Lower lobe of right lung (tissue), 2 donors: ENCODE results near the gene CKLF. TPM values are rescaled to one million over a fixed set of nuclear protein-coding genes. Genes with fewer than 3 reads are reported as not detected.

ENCODE experiments used
- ATAC-seq, 2 donors: fragments of 200-7000 bp; cut with Tn5 transposase; one replicate each; pipeline ENCODE4 v1.9.1; 2020 to 2022; ENCODE audit warnings: mild to moderate bottlenecking in 2 of 2, moderate library complexity in 2 of 2
- DNase-seq: peaks from one replicate; pipeline ENCODE4 v3.0.0-alpha.2; 2020
- H3K27ac ChIP-seq: fragments of 200-600 bp; one replicate; pipeline ENCODE4 v1.8.0; 2022
- H3K27me3 ChIP-seq: fragments of 200-600 bp; one replicate; pipeline ENCODE4 v1.8.0; 2022; ENCODE audit warnings: low read depth
- H3K36me3 ChIP-seq: fragments of 200-600 bp; one replicate; pipeline ENCODE4 v1.8.0; 2022; ENCODE audit warnings: mild to moderate bottlenecking
- H3K4me1 ChIP-seq: fragments of 200-600 bp; one replicate; pipeline ENCODE4 v1.8.0; 2022
- H3K4me3 ChIP-seq: fragments of 200-600 bp; one replicate; pipeline ENCODE4 v1.8.0; 2022; ENCODE audit warnings: mild to moderate bottlenecking
- H3K9me3 ChIP-seq: fragments of 200-600 bp; one replicate; pipeline ENCODE4 v1.8.0; 2022
- CTCF ChIP-seq: fragments of 200-600 bp; IDR thresholded peaks from one replicate; pipeline ENCODE4 v1.8.0; 2022; ENCODE audit warnings: antibody characterized with exemption, mild to moderate bottlenecking
- intact Hi-C: fragments of 100-400 bp; cut with DNase I; formaldehyde crosslinking; loops from one replicate; pipeline ENCODE4 v1.11.0; 2022
- total RNA-seq: library from RNA; stranded (reverse); fragmentation: NEBNext Ultra II Directional; extraction: Animal tissue kit (Norgen Biotek cat#: 25700); gene quantifications from one replicate; pipeline ENCODE4 v1.2.1, GENCODE V29; 2021
- donor health status: DM: no; HTN: yes; CAD: no; lungs with severe emphysema.

CKLF gene
- total RNA-seq, 1 donor from 2014 or later, result 64.9 TPM

- H3K27ac ChIP-seq, result peak overlapping the region; percentile 92
- H3K27me3 ChIP-seq, result no peaks in the 10 kb centered on the region
- no peaks in the 10 kb centered on the region for H3K36me3 ChIP-seq
- TF ChIP-seq CTCF, result no peak
- H3K4me3 ChIP-seq, result peak overlapping the region; percentile 87
- no peaks in the 10 kb centered on the region for H3K9me3 ChIP-seq
- no peak for ATAC-seq
- peaks cover 76% of the 10 kb centered on the region for H3K4me1 ChIP-seq
- no peak for DNase-seq
- intact Hi-C loops, result no loop called here
Observed at GRCh38 chr16:66551788-66552285, 539 bp upstream of the CKLF start.

GRCh38 chr16:66553223-66553622 is 847 bp downstream of the CKLF start:
- H3K36me3 ChIP-seq, result peaks cover 13% of the 10 kb centered on the region
- H3K4me3 ChIP-seq, result peak overlapping the region; percentile 87
- no peaks in the 10 kb centered on the region for H3K27me3 ChIP-seq
- intact Hi-C loops, result no loop called here
- H3K4me1 ChIP-seq, result peaks cover 71% of the 10 kb centered on the region
- peak overlapping the region; percentile 92 for H3K27ac ChIP-seq
- ATAC-seq (no peak), DNase-seq (no peak)
- no peaks in the 10 kb centered on the region for H3K9me3 ChIP-seq
- TF ChIP-seq CTCF, result no peak

GRCh38 chr16:66554021-66554420 is 1.6 kb downstream of the CKLF start:
- no peaks in the 10 kb centered on the region for H3K27me3 ChIP-seq
- no peak for TF ChIP-seq CTCF
- H3K4me1 ChIP-seq, result peaks cover 63% of the 10 kb centered on the region
- H3K9me3 ChIP-seq, result no peaks in the 10 kb centered on the region
- DNase-seq, result no peak
- intact Hi-C loops, result no loop called here
- peaks cover 21% of the 10 kb centered on the region for H3K36me3 ChIP-seq
- H3K4me3 ChIP-seq, result peak overlapping the region; percentile 87
- no peak for ATAC-seq
- no peak overlapping the region for H3K27ac ChIP-seq

GRCh38 chr16:66554495-66554894 is 2.1 kb downstream of the CKLF start:
- intact Hi-C loops, result no loop called here
- Histone ChIP-seq H3K4me3 (peak overlapping the region; percentile 12), H3K27ac (no peak overlapping the region), H3K27me3 (no peaks in the 10 kb centered on the region), H3K36me3 (peaks cover 26% of the 10 kb centered on the region), H3K9me3 (no peaks in the 10 kb centered on the region), H3K4me1 (peaks cover 59% of the 10 kb centered on the region)
- DNase-seq (no peak), ATAC-seq (no peak)
- no peak for TF ChIP-seq CTCF

- ATAC-seq (no peak), DNase-seq (no peak)
- Histone ChIP-seq H3K36me3 (peaks cover 60% of the 10 kb centered on the region), H3K4me1 (peaks cover 20% of the 10 kb centered on the region), H3K9me3 (no peaks in the 10 kb centered on the region), H3K27me3 (no peaks in the 10 kb centered on the region), H3K4me3 (no peak overlapping the region), H3K27ac (no peak overlapping the region)
- intact Hi-C loops, result no loop called here
- TF ChIP-seq CTCF, result no peak
Observed at GRCh38 chr16:66560107-66560506, 7.7 kb downstream of the CKLF start.
